Activated naive CD4-positive, alpha-beta T cell treated with anti-CD3 and anti-CD28 coated beads, Interleukin-2, amount 50 U/mL, for 72 hours (primary cell): ENCODE results near the gene GRM7. TPM values are rescaled to one million over a fixed set of nuclear protein-coding genes. Genes with fewer than 3 reads are reported as not detected.

ENCODE experiments used
- ATAC-seq, 2 donors: fragments of 150-1000 bp; cut with Tn5 transposase; 2 replicates each; pipeline ENCODE4 v1.10.0; 2021; ENCODE audit warnings: mild to moderate bottlenecking in 2 of 2, moderate library complexity in 2 of 2
- DNase-seq, 2 donors: peaks; one replicate each; pipeline ENCODE4 v3.0.0; 2021 to 2022; ENCODE audit warnings: low spot score in 2 of 2
- H3K27ac Mint-ChIP-seq, 2 donors: one replicate each; pipeline ENCODE4 v1.8.0; 2022; ENCODE audit warnings: mild to moderate bottlenecking in 2 of 2, mixed read lengths in 2 of 2
- H3K36me3 Mint-ChIP-seq, 2 donors: one replicate each; pipeline ENCODE4 v1.8.0; 2022; ENCODE audit warnings: mixed read lengths in 2 of 2
- H3K9me3 Mint-ChIP-seq, 2 donors: one replicate each; pipeline ENCODE4 v1.8.0; 2022; ENCODE audit warnings: mixed read lengths in 2 of 2
- total RNA-seq, 2 donors: library from RNA; stranded (reverse); gene quantifications; one replicate each; pipeline ENCODE4 v1.2.3, GENCODE V29; 2022

GRM7 gene
- total RNA-seq, 2 donors from 2014 or later: not detected

GRCh38 chr3:7503431-7503830 lies 642.5 kb downstream of the GRM7 start:
- peaks cover 0 to 3% of the 10 kb centered on the region in 2 donors for H3K9me3 Mint-ChIP-seq
- H3K36me3 Mint-ChIP-seq: peaks cover 0 to 4% of the 10 kb centered on the region in 2 donors
- no peak overlapping the region for H3K27ac Mint-ChIP-seq

GRCh38 chr3:7504886-7505775 lies 644.2 kb downstream of the GRM7 start:
- Mint-ChIP-seq H3K9me3 (peaks cover 0 to 3% of the 10 kb centered on the region in 2 donors), H3K27ac (no peak overlapping the region), H3K36me3 (peaks cover 0 to 4% of the 10 kb centered on the region in 2 donors)
- ATAC-seq: no peak
- no peak for DNase-seq

More at GRCh38 chr3:7503431-7503830, 642.5 kb downstream of the GRM7 start:
- ATAC-seq (no peak), DNase-seq (no peak)

DNA sequence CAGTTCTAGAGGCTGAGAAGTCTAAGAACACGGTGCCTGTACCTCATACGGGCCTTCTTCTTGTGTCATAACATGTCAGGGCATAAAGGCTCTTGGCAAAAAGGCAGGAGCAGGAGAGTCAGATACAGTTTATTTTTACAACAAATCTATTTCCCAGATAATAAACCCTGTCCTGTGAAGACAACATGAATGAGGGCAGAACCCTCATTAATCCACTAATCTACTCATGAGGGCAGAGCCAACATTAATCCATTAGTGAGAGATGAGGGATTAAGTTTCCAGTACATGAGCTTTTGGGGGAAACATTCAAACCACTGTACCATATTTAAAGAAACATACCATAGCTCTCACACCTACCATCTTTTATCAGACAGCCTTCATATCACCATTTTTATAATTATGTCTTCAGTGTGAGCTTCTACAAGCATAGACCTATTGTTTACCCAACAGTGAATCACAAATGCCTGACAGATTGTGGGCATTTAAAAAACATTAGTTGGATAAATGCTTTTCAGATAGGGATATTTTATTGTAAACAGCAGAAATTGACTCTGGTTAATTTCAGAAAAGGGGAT lies 645.8 kb downstream of the GRM7 start:
- Mint-ChIP-seq H3K36me3 (peaks cover 0 to 4% of the 10 kb centered on the region in 2 donors), H3K27ac (no peak overlapping the region), H3K9me3 (peaks cover 0 to 3% of the 10 kb centered on the region in 2 donors)
- DNase-seq (no peak), ATAC-seq (no peak)

- DNase-seq (no peak), ATAC-seq (no peak)
- Mint-ChIP-seq H3K36me3 (no peaks in the 10 kb centered on the region), H3K9me3 (peaks cover 0 to 3% of the 10 kb centered on the region in 2 donors), H3K27ac (no peak overlapping the region)
Measured at GRCh38 chr3:7508821-7509220, 647.9 kb downstream of the GRM7 start.

DNA sequence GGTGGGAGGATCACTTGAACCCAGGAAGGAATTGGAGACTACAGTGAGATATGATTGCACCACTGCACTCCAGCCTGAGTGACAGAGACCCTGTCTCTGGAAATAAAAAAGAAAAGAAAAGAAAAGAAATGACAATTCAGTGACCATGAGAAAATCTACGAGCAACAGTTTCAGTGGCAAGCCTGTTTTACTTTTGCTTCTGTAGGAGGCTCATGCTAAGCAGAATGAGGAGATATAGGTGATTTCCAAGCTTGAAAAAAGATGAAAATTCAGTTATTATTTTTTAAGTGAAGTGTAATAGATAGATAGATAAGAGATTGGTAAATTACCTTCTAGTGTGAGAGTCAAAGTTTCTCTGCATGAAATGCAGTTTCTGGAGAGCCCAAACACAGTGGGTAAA lies 651.1 kb downstream of the GRM7 start:
- no peak for ATAC-seq
- no peak for DNase-seq
- Mint-ChIP-seq H3K36me3 (no peaks in the 10 kb centered on the region), H3K27ac (no peak overlapping the region), H3K9me3 (no peaks in the 10 kb centered on the region)

DNA sequence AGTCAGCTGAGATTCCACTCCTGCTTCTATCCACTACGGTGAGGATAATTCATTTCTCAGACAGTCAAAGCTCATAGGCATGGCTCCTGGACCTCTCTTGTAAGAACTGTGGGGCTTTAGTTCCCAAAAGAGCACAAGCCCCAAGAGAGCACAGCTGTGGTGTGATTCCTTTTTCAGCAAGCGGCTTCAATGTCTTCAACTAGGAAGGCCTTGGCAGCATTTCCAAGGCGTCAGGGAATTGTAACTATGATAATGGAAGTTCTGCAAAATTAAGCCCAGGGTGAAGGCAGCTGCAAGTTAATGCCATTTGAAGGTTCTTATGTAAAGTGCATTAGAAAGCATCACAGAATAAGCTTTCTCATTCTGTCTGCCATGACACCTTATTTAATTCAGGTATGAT lies 657.1 kb downstream of the GRM7 start:
- ATAC-seq (no peak), DNase-seq (no peak)
- Mint-ChIP-seq H3K27ac (no peak overlapping the region), H3K36me3 (no peaks in the 10 kb centered on the region), H3K9me3 (peaks cover 0 to 6% of the 10 kb centered on the region in 2 donors)

DNA sequence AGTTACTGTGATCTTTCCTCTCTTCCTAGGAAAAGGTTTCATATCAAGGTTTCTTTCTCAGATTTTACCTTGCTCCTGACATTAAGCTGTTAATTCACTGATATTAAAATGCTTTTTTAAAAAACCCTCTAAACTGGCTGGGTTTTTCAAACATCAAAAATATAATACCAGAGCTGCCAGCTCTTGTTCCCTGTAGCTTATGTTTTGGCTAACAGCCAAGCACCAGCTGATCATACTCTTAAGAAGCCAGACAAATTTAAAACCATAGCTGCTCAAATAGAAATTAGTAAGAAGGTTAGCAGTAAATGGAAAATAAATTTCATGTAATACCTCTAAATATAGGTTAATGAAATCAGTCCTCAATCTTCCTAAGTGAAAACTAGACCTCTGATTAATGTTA lies 657.5 kb downstream of the GRM7 start:
- ATAC-seq (no peak), DNase-seq (no peak)
- peaks cover 0 to 2% of the 10 kb centered on the region in 2 donors for H3K36me3 Mint-ChIP-seq
- H3K9me3 Mint-ChIP-seq: peaks cover 1 to 8% of the 10 kb centered on the region in 2 donors
- no peak overlapping the region for H3K27ac Mint-ChIP-seq

DNA sequence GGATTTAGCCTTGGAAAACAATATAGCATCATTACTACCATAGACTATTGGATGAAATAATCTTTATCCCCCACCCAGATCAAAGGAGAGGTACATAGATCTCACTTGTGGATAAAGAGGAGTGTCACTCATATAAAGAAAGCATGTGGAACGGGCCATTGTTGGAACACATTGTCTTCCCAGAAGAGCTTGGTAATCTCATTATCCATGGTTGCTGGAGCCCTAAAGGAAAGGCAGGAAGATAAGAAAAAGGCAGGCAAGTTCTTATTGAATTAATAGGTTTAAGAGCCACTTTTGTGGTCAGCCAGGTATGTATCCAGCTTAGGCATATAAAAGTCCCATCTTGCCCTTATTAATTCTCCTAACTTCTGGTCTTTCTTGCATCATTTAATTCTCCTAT lies 659.1 kb downstream of the GRM7 start:
- peaks cover 0 to 6% of the 10 kb centered on the region in 2 donors for H3K36me3 Mint-ChIP-seq
- ATAC-seq (no peak), DNase-seq (no peak)
- no peak overlapping the region for H3K27ac Mint-ChIP-seq
- peaks cover 5 to 10% of the 10 kb centered on the region in 2 donors for H3K9me3 Mint-ChIP-seq

DNA sequence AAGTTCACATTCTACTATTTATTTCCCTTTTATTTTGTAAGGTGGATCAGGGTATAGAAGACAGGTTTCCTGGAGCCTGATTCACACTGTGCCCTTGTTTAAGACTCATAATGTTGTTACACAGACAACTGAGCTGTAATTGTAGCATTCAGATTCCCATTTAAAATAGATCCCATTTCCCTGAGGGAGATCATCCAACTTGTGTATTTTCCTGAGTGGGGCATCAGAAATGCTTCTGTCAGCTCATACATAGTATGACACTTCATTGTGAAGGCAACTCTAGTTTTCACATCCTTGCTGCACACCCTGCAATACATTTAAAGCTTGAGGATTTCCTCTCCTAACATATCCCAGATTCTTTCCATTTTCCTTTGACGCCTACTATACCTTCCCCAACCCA lies 659.7 kb downstream of the GRM7 start:
- H3K36me3 Mint-ChIP-seq: peaks cover 0 to 6% of the 10 kb centered on the region in 2 donors
- ATAC-seq: no peak
- DNase-seq: no peak
- no peak overlapping the region for H3K27ac Mint-ChIP-seq
- H3K9me3 Mint-ChIP-seq: peaks cover 5 to 10% of the 10 kb centered on the region in 2 donors

DNA sequence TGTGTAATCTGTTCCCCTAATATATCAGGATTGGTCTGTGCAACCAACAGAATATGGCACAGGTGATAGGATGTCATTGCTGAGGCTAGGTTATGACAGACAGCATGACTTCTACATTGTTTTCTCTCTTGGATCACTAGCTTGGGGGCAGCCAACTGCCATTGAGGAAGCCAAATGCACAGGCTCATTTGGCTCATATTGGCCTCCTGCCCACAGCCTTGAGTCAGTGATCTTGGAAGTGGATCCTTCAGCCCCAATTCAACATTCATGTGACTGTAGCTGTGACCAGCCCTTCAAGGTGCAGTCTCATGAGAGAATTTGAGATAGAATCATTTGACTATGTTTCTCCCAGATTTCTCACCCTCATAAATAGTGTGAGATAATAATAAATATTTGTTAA lies 675.6 kb downstream of the GRM7 start:
- no peak for DNase-seq
- Mint-ChIP-seq H3K27ac (no peak overlapping the region), H3K9me3 (peaks cover 0 to 8% of the 10 kb centered on the region in 2 donors), H3K36me3 (peaks cover 0 to 9% of the 10 kb centered on the region in 2 donors)
- ATAC-seq: no peak

DNA sequence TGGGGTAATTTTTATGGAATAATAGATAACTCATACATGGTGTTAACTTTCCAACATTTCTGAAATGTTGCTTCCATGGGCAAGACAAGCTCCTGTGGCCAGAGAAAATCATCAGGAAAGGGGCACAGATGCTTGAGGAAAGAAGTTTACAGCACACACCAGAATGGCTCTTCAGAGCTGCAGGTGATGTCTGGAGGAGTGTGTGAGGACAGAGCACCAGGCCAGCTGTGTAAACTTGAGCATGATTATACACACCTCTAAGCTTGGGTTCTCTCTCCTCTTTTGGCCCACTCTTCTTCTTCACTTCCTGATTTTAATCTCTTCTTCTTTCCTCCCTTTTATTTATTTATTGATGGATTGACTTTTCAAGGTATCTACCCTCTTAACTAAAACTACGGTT lies 676.0 kb downstream of the GRM7 start:
- peaks cover 0 to 4% of the 10 kb centered on the region in 2 donors for H3K9me3 Mint-ChIP-seq
- H3K27ac Mint-ChIP-seq: no peak overlapping the region
- no peak for DNase-seq
- no peak for ATAC-seq
- peaks cover 0 to 5% of the 10 kb centered on the region in 2 donors for H3K36me3 Mint-ChIP-seq

GRCh38 chr3:7543294-7543880 lies 682.5 kb downstream of the GRM7 start:
- peaks cover 0 to 8% of the 10 kb centered on the region in 2 donors for H3K9me3 Mint-ChIP-seq
- ATAC-seq (no peak), DNase-seq (no peak)
- no peak overlapping the region for H3K27ac Mint-ChIP-seq
- H3K36me3 Mint-ChIP-seq: no peaks in the 10 kb centered on the region

GRCh38 chr3:7545334-7545733 lies 684.4 kb downstream of the GRM7 start:
- H3K9me3 Mint-ChIP-seq: peaks cover 0 to 8% of the 10 kb centered on the region in 2 donors
- H3K36me3 Mint-ChIP-seq: no peaks in the 10 kb centered on the region
- ATAC-seq (no peak), DNase-seq (no peak)
- no peak overlapping the region for H3K27ac Mint-ChIP-seq

- no peak for ATAC-seq
- H3K27ac Mint-ChIP-seq: no peak overlapping the region
Measured at GRCh38 chr3:7546253-7546652, 685.3 kb downstream of the GRM7 start.

GRCh38 chr3:7547826-7548225 lies 686.9 kb downstream of the GRM7 start:
- peaks cover 9 to 14% of the 10 kb centered on the region in 2 donors for H3K9me3 Mint-ChIP-seq
- H3K36me3 Mint-ChIP-seq: peaks cover 0 to 10% of the 10 kb centered on the region in 2 donors
- DNase-seq (no peak), ATAC-seq (no peak)
- no peak overlapping the region for H3K27ac Mint-ChIP-seq

More at GRCh38 chr3:7546253-7546652, 685.3 kb downstream of the GRM7 start:
- no peak for DNase-seq
- Mint-ChIP-seq H3K9me3 (peaks cover 0 to 8% of the 10 kb centered on the region in 2 donors), H3K36me3 (no peaks in the 10 kb centered on the region)

GRCh38 chr3:7562892-7563291 lies 702.0 kb downstream of the GRM7 start:
- no peaks in the 10 kb centered on the region for H3K36me3 Mint-ChIP-seq
- ATAC-seq: no peak
- DNase-seq: no peak

GRCh38 chr3:7565574-7565973 lies 704.7 kb downstream of the GRM7 start:
- no peak overlapping the region for H3K27ac Mint-ChIP-seq
- DNase-seq: no peak

More at GRCh38 chr3:7562892-7563291, 702.0 kb downstream of the GRM7 start:
- no peak overlapping the region for H3K27ac Mint-ChIP-seq
- H3K9me3 Mint-ChIP-seq: peaks cover 0 to under 1% of the 10 kb centered on the region in 2 donors

More at GRCh38 chr3:7565574-7565973, 704.7 kb downstream of the GRM7 start:
- no peak for ATAC-seq
- peaks cover 0 to 8% of the 10 kb centered on the region in 2 donors for H3K36me3 Mint-ChIP-seq
- peaks cover 8 to 12% of the 10 kb centered on the region in 2 donors for H3K9me3 Mint-ChIP-seq
